Left lung (tissue), 10 donors: ENCODE results near the gene SLCO3A1. TPM values are rescaled to one million over a fixed set of nuclear protein-coding genes. Genes with fewer than 3 reads are reported as not detected.

Source experiments
- ATAC-seq: fragments of 200-7000 bp; cut with Tn5 transposase; one replicate; pipeline ENCODE4 v1.9.1; 2020; ENCODE audit warnings: moderate library complexity
- DNase-seq, 4 donors: peaks; one replicate each; pipeline ENCODE4 v3.0.0-alpha.2; 2013 to 2020
- H3K27ac ChIP-seq, 2 donors: fragments of 200-600 bp; sonication (generic) in 1 of 2; one replicate each; pipeline versions ENCODE4 v1.5.0 to v1.8.0; 2020 to 2021
- H3K27me3 ChIP-seq, 2 donors: fragments of 200-600 bp; sonication (generic) in 1 of 2; one replicate each; pipeline versions ENCODE4 v1.5.0 to v1.8.0; 2020 to 2021
- H3K36me3 ChIP-seq, 2 donors: fragments of 200-600 bp; sonication (generic) in 1 of 2; one replicate each; pipeline versions ENCODE4 v1.5.0 to v1.8.0; 2020 to 2021
- H3K4me1 ChIP-seq, 2 donors: fragments of 200-600 bp; one replicate each; pipeline ENCODE4 v1.8.0; 2021
- H3K4me3 ChIP-seq, 2 donors: fragments of 200-600 bp; sonication (generic) in 1 of 2; one replicate each; pipeline versions ENCODE4 v1.5.0 to v1.8.0; 2020 to 2021; ENCODE audit warnings: mild to moderate bottlenecking in 1 of 2
- H3K9me3 ChIP-seq, 2 donors: fragments of 200-600 bp; sonication (generic) in 1 of 2; one replicate each; pipeline versions ENCODE4 v1.5.0 to v1.8.0; 2020 to 2021
- intact Hi-C, 2 donors: fragments of 100-400 bp; cut with DNase I; formaldehyde crosslinking; loops; one replicate each; pipeline versions ENCODE4 v1.11.2 to v1.14.2; 2022
- polyA plus RNA-seq, 6 donors: library from polyadenylated mRNA; unstranded; fragments of 120-200 nt; gene quantifications; one replicate each; pipeline ENCODE4 v1.2.1, GENCODE V29; 2013; ENCODE audit not compliant: insufficient read length in 6 of 6
- total RNA-seq, 2 donors: library from RNA; stranded (reverse); fragmentation: NEBNext Ultra II Directional; extraction: Animal tissue kit (Norgen Biotek cat#: 25700); gene quantifications; one replicate each; pipeline ENCODE4 v1.2.1, GENCODE V29; 2021
- TF ChIP-seq, protein P1 (sequence below), 2 donors: fragments of 200-600 bp; sonication (generic) in 1 of 2; IDR thresholded peaks; one replicate each; pipeline versions ENCODE4 v1.5.0 to v1.8.0; 2021; ENCODE audit warnings: antibody characterized with exemption in 2 of 2
- donor health status: DM: no; HTN: yes; CAD: no.
- donor health status: DM: no; HTN: no; CAD: no.

Gene SLCO3A1
- total and polyA plus RNA-seq, 8 donors = 7.7 to 49.0 (median 11.9) TPM

- intact Hi-C loops = no loop called here
- no peak for DNase-seq
- peaks cover 0 to 74% of the 10 kb centered on the region in 2 donors for H3K36me3 ChIP-seq
- H3K27me3 ChIP-seq = no peaks in the 10 kb centered on the region
- ATAC-seq = no peak
- H3K27ac ChIP-seq = no peak overlapping the region
- H3K4me1 ChIP-seq = no peaks in the 10 kb centered on the region
- H3K4me3 ChIP-seq = no peak overlapping the region
- TF ChIP-seq, protein P1, sequence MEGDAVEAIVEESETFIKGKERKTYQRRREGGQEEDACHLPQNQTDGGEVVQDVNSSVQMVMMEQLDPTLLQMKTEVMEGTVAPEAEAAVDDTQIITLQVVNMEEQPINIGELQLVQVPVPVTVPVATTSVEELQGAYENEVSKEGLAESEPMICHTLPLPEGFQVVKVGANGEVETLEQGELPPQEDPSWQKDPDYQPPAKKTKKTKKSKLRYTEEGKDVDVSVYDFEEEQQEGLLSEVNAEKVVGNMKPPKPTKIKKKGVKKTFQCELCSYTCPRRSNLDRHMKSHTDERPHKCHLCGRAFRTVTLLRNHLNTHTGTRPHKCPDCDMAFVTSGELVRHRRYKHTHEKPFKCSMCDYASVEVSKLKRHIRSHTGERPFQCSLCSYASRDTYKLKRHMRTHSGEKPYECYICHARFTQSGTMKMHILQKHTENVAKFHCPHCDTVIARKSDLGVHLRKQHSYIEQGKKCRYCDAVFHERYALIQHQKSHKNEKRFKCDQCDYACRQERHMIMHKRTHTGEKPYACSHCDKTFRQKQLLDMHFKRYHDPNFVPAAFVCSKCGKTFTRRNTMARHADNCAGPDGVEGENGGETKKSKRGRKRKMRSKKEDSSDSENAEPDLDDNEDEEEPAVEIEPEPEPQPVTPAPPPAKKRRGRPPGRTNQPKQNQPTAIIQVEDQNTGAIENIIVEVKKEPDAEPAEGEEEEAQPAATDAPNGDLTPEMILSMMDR (IDR thresholded peaks at IDR 0.05) = no peak
- no peaks in the 10 kb centered on the region for H3K9me3 ChIP-seq
Observed at GRCh38 chr15:92123962-92124656, 270.6 kb downstream of the SLCO3A1 start.

- Histone ChIP-seq H3K36me3 (peaks cover 0 to 80% of the 10 kb centered on the region in 2 donors), H3K27ac (no peak overlapping the region), H3K27me3 (no peaks in the 10 kb centered on the region), H3K4me3 (no peak overlapping the region), H3K4me1 (no peaks in the 10 kb centered on the region), H3K9me3 (no peaks in the 10 kb centered on the region)
- no peak for DNase-seq
- intact Hi-C loops = no loop called here
- TF ChIP-seq, protein P1 (IDR thresholded peaks at IDR 0.05) = no peak
- ATAC-seq = no peak
Observed at GRCh38 chr15:92124657-92125010, 271.1 kb downstream of the SLCO3A1 start.

- H3K27ac ChIP-seq = no peak overlapping the region
- intact Hi-C loops = no loop called here
- H3K27me3 ChIP-seq = no peaks in the 10 kb centered on the region
- H3K4me1 ChIP-seq = no peaks in the 10 kb centered on the region
- H3K4me3 ChIP-seq = no peak overlapping the region
- peaks cover 0 to 80% of the 10 kb centered on the region in 2 donors for H3K36me3 ChIP-seq
- H3K9me3 ChIP-seq = no peaks in the 10 kb centered on the region
- TF ChIP-seq, protein P1 (IDR thresholded peaks at IDR 0.05) = no peak
- no peak for DNase-seq
- no peak for ATAC-seq
Observed at GRCh38 chr15:92128788-92129187, 275.3 kb downstream of the SLCO3A1 start.

DNA sequence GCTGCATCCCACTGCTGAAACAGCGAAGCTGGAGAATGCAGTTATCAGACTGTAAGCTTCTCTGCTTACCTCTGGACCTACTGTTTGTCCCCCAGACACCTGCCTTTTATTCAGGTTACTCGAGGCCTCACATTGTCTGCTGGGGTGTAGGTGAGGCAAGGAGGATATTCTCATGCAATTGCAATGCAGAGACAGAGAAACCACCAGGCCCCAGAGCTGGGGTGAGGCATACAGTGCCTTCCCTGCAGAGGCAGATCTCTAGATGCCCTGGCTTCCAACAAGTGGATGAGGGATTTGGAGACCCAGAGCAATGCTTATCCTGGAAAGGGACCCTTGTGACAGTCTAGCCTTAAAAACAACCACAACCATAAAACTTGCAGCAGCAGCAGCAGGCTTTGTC lies 276.7 kb downstream of the SLCO3A1 start:
- peaks cover 0 to 81% of the 10 kb centered on the region in 2 donors for H3K36me3 ChIP-seq
- no peaks in the 10 kb centered on the region for H3K27me3 ChIP-seq
- no peaks in the 10 kb centered on the region for H3K4me1 ChIP-seq
- DNase-seq (no peak), ATAC-seq (no peak)
- intact Hi-C loops = no loop called here
- TF ChIP-seq, protein P1 (IDR thresholded peaks at IDR 0.05) = no peak
- H3K27ac ChIP-seq = no peak overlapping the region
- H3K4me3 ChIP-seq = no peak overlapping the region
- H3K9me3 ChIP-seq = no peaks in the 10 kb centered on the region

DNA sequence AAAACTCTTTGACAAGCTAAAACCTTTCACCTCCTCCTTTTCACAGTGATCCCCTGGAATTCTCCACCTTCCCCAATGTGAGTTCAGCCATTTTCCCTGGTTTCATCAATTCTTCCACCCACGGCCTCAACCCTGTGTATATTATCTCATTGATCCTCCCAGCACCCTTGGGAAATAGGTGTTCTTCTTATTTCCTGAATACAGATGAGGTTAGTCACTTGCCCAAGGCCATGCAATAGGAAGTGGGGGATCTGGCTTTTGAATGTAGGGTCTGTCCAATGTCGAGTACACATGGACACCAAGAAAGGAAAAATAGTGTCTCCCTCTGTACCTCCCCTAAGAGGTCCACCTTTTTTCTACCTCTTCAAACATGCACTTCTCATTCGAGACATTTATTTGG lies 277.4 kb downstream of the SLCO3A1 start:
- H3K36me3 ChIP-seq = peaks cover 0 to 81% of the 10 kb centered on the region in 2 donors

More for the DNA sequence above, 277.4 kb downstream of the SLCO3A1 start:
- H3K27me3 ChIP-seq = no peaks in the 10 kb centered on the region
- intact Hi-C loops = no loop called here
- DNase-seq (no peak), ATAC-seq (no peak)
- no peaks in the 10 kb centered on the region for H3K9me3 ChIP-seq
- no peaks in the 10 kb centered on the region for H3K4me1 ChIP-seq
- TF ChIP-seq, protein P1 (IDR thresholded peaks at IDR 0.05) = no peak
- H3K27ac ChIP-seq = no peak overlapping the region
- H3K4me3 ChIP-seq = no peak overlapping the region
